ENCODE data around the gene HAL. TPM values are rescaled to one million over a fixed set of nuclear protein-coding genes. Genes with fewer than 3 reads are reported as not detected.

Gene HAL
- total and polyA plus RNA-seq, 12 donors: 0.07 to 0.93 (median 0.30) TPM; not detected in 4

- H3K4me1 ChIP-seq: peaks cover 0 to 13% (median 0%) of the 10 kb centered on the region in 9 donors
- WGBS, 2 donors: 90 to 94% methylated on average over 5 of the region's 5 CpGs
Observed at GRCh38 chr12:95997911-95998510, 1.9 kb upstream of the HAL start.

DNA sequence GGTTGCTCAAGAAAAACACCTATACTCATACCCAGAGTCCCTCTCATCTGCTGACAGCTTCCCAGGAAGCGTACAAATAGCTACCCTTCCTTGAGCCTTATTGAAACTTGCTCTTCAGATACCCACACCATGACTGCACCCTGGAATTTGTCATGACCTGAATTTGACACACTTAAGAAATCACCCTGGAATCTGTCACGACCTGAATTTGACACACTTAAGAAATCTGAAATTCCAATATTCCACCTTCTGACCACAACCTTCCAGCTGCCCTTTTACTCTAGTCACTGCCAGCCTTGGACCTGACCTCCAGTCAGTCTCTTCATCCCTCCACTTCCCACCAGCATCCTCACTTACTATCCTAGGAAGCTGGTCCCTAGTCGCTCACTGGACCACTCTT lies 1.1 kb upstream of the HAL start:
- Histone ChIP-seq H3K4me1 (peaks cover 0 to 13% (median 0%) of the 10 kb centered on the region in 9 donors), H3K4me3 (no peak overlapping the region), H3K27ac (no peak overlapping the region), H3K27me3 (peaks cover 0 to 8% (median 0%) of the 10 kb centered on the region in 7 donors), H3K9me3 (no peaks in the 10 kb centered on the region), H3K36me3 (peaks cover 0 to 28% (median 8%) of the 10 kb centered on the region in 9 donors)
- DNase-seq (no peak), ATAC-seq (no peak)
- WGBS, 2 donors: 90% methylated on average over 3 of the region's 3 CpGs
- TF ChIP-seq, protein P1, sequence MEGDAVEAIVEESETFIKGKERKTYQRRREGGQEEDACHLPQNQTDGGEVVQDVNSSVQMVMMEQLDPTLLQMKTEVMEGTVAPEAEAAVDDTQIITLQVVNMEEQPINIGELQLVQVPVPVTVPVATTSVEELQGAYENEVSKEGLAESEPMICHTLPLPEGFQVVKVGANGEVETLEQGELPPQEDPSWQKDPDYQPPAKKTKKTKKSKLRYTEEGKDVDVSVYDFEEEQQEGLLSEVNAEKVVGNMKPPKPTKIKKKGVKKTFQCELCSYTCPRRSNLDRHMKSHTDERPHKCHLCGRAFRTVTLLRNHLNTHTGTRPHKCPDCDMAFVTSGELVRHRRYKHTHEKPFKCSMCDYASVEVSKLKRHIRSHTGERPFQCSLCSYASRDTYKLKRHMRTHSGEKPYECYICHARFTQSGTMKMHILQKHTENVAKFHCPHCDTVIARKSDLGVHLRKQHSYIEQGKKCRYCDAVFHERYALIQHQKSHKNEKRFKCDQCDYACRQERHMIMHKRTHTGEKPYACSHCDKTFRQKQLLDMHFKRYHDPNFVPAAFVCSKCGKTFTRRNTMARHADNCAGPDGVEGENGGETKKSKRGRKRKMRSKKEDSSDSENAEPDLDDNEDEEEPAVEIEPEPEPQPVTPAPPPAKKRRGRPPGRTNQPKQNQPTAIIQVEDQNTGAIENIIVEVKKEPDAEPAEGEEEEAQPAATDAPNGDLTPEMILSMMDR (IDR thresholded peaks at IDR 0.05): no peak
- intact Hi-C loops (cut with DNase I): loop anchor here in 7 of 10 donors (5.0 to 10.0 kb wide), 6 partner anchors 80 to 412 kb away; no protein-coding TSS in a partner anchor

More at GRCh38 chr12:95997911-95998510, 1.9 kb upstream of the HAL start:
- intact Hi-C loops (cut with DNase I): loop anchor here in 8 of 10 donors (1.0 to 10.0 kb wide), 10 partner anchors 79 to 415 kb away; no protein-coding TSS in a partner anchor
- ATAC-seq: no peak
- Histone ChIP-seq H3K9me3 (no peaks in the 10 kb centered on the region), H3K36me3 (peaks cover 0 to 36% (median 15%) of the 10 kb centered on the region in 9 donors), H3K4me3 (no peak overlapping the region), H3K27me3 (peaks cover 0 to 8% (median 0%) of the 10 kb centered on the region in 7 donors), H3K27ac (no peak overlapping the region)
- TF ChIP-seq, protein P1 (IDR thresholded peaks at IDR 0.05): no peak
- no peak for DNase-seq

DNA sequence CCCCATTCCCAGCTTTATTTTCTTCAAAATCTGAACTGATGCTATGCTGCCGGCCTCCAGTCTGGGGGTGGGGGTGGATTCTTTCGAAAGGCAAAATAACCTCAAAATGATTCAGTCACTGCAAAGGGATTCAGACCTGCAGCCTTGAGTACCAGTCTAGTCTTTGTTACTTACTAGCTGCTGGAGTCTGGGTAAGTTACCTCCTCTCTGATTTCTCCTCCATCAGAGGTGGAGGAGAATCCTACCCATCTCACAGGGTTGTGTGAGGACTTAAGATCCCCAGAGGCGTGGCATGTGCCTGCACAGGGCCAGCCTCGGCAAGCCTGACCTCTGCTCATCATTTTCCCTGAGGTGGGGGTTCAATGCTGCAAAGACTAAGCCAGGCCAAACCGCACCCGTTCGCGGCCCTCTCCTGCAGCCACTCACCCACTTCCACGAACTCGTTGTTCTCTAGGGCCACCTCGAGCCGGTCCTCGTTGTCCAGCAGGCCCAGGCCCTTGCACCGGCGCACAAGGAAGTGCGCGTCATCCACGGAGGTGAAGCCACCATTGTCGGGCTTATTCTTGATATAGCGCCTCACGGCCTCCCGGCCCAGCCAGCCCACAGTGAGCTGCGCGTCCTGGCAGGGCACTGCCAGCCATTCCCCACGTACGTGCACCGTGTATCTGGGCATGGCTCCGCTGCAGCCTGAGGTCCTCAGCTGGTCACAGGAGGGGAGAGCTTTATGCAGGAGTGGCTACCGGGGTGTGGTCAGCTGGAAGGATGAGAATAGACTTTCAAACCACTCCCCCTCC lies 709 bp downstream of the HAL start:
- ATAC-seq: peak in 1 of 8 donors; percentile 14
- Histone ChIP-seq H3K9me3 (no peaks in the 10 kb centered on the region), H3K36me3 (peaks cover 0 to 10% (median 0%) of the 10 kb centered on the region in 9 donors), H3K27me3 (peaks cover 0 to 8% (median 0%) of the 10 kb centered on the region in 7 donors), H3K4me1 (peaks cover 0 to 13% (median 0%) of the 10 kb centered on the region in 9 donors), H3K27ac (peak overlapping the region in 1 of 10 donors; percentile 68), H3K4me3 (peak overlapping the region in 1 of 10 donors; percentile 33)
- intact Hi-C loops (cut with DNase I): loop anchor here in 7 of 10 donors (5.0 to 10.0 kb wide), 6 partner anchors 78 to 411 kb away; no protein-coding TSS in a partner anchor
- TF ChIP-seq, protein P1 (IDR thresholded peaks at IDR 0.05): no peak
- DNase-seq: no peak
- WGBS, 2 donors: 93 to 95% methylated on average over 29 of the region's 29 CpGs

- H3K36me3 ChIP-seq: peaks cover 0 to 4% (median 0%) of the 10 kb centered on the region in 9 donors
- DNase-seq (no peak), ATAC-seq (no peak)
- no peak overlapping the region for H3K27ac ChIP-seq
- TF ChIP-seq, protein P1 (IDR thresholded peaks at IDR 0.05): no peak
- H3K4me3 ChIP-seq: no peak overlapping the region
- WGBS, 2 donors: 85 to 88% methylated on average over 5 of the region's 5 CpGs
- H3K4me1 ChIP-seq: peaks cover 0 to 13% (median 0%) of the 10 kb centered on the region in 9 donors
- intact Hi-C loops (cut with DNase I): loop anchor here in 5 of 10 donors (5.0 to 10.0 kb wide), 3 partner anchors 72 to 410 kb away; no protein-coding TSS in a partner anchor
- no peaks in the 10 kb centered on the region for H3K9me3 ChIP-seq
- H3K27me3 ChIP-seq: peaks cover 0 to 8% (median 0%) of the 10 kb centered on the region in 7 donors
Observed at GRCh38 chr12:95994476-95994875, 1.7 kb downstream of the HAL start.
